B cell (primary cell): Measurements from ENCODE around the gene MINDY2. TPM values are rescaled to one million over a fixed set of nuclear protein-coding genes. Genes with fewer than 3 reads are reported as not detected.

ENCODE experiments used
- ATAC-seq: fragments of 200-7000 bp; cut with Tn5 transposase; one replicate; pipeline ENCODE4 v1.10.0; 2021; ENCODE audit warnings: low read depth, mild to moderate bottlenecking, moderate number of reproducible peaks, moderate library complexity
- CTCF ChIA-PET: fragments of 350-600 bp; sonication (Branson Sonifier 250); formaldehyde crosslinking; loops from one replicate; lab custom pipeline; 2021; ENCODE audit warnings: antibody characterized with exemption, inconsistent platforms; lab: Charles Lee
- POLR2A ChIA-PET: fragments of 350-600 bp; sonication (Branson Sonifier 250); formaldehyde crosslinking; loops from one replicate; lab custom pipeline; 2021; ENCODE audit warnings: antibody characterized with exemption; lab: Charles Lee
- DNase-seq: peaks from one replicate; pipeline ENCODE4 v3.0.0; 2013
- H2AFZ ChIP-seq: 2 replicates; pipeline ENCODE4 v1.6.1; 2012; ENCODE audit warnings: mild to moderate bottlenecking, low read depth, low read length; ENCODE audit not compliant: insufficient read depth, poor library complexity, severe bottlenecking
- H3K27ac ChIP-seq, 2 donors: 1 replicate in 1 of 2; 2 replicates in 1 of 2; pipeline ENCODE4 v1.5.1; 2012 to 2013; ENCODE audit warnings: low read length in 2 of 2, mild to moderate bottlenecking in 2 of 2, moderate library complexity in 1 of 2
- H3K27me3 ChIP-seq, 4 experiments: fragments of 200-600 bp in 1 of 4; sonication (generic) in 1 of 4; replicated peaks in 1 of 4; 1 replicate in 2 of 4; 2 replicates in 2 of 4; pipeline versions ENCODE4 v1.6.1 to v1.7.0; 2013 to 2016; ENCODE audit warnings: low read length in 3 of 4, mild to moderate bottlenecking in 2 of 4, mixed read lengths in 1 of 4, moderate library complexity in 1 of 4; ENCODE audit not compliant: insufficient read depth in 4 of 4, control insufficient read depth in 3 of 4; ENCODE audit errors: control extremely low read depth in 1 of 4
- H3K36me3 ChIP-seq, 2 experiments: replicated peaks in 1 of 2; 1 replicate in 1 of 2; 2 replicates in 1 of 2; pipeline versions ENCODE4 v1.6.1 to v1.7.1; 2013; ENCODE audit warnings: low read length in 1 of 2; ENCODE audit not compliant: insufficient read depth in 2 of 2, control insufficient read depth in 1 of 2; ENCODE audit errors: control extremely low read depth in 1 of 2, extremely low read depth in 1 of 2
- H3K4me1 ChIP-seq, 2 donors: fragments of 200-600 bp in 1 of 2; sonication (generic) in 1 of 2; 1 replicate in 1 of 2; 2 replicates in 1 of 2; pipeline versions ENCODE4 v1.5.1 to v1.6.1; 2013 to 2017; ENCODE audit warnings: low read length in 2 of 2; ENCODE audit not compliant: control insufficient read depth in 2 of 2, insufficient read depth in 2 of 2
- H3K4me2 ChIP-seq: replicated peaks from 2 replicates; pipeline ENCODE3; 2012; ENCODE audit warnings: mild to moderate bottlenecking, low read depth, low read length; ENCODE audit not compliant: poor library complexity, severe bottlenecking
- H3K4me3 ChIP-seq, 5 experiments: fragments of 200-600 bp in 1 of 5; sonication (generic) in 1 of 5; 1 replicate in 3 of 5; 2 replicates in 2 of 5; pipeline versions ENCODE4 v1.5.1 to v1.7.0; 2011 to 2016; ENCODE audit warnings: low read length in 4 of 5, mild to moderate bottlenecking in 4 of 5, low read depth in 2 of 5, control low read depth in 1 of 5, moderate library complexity in 1 of 5; ENCODE audit not compliant: insufficient read depth in 1 of 5; ENCODE audit errors: control extremely low read depth in 1 of 5, extremely low read depth in 1 of 5
- H3K79me2 ChIP-seq: fragments of 200-600 bp; sonication (generic); one replicate; pipeline ENCODE4 v1.6.0; 2016; ENCODE audit warnings: low read length; ENCODE audit not compliant: control insufficient read depth, insufficient read depth
- H3K9ac ChIP-seq: fragments of 200-600 bp; sonication (generic); 2 replicates; pipeline ENCODE4 v1.6.1; 2017; ENCODE audit warnings: mild to moderate bottlenecking, low read length, moderate library complexity
- H3K9me3 ChIP-seq, 3 donors: one replicate each; pipeline versions ENCODE4 v1.6.1 to v1.7.1; 2013; ENCODE audit warnings: low read length in 2 of 3; ENCODE audit not compliant: control insufficient read depth in 2 of 3, insufficient read depth in 1 of 3; ENCODE audit errors: control extremely low read depth in 1 of 3
- H4K20me1 ChIP-seq: 2 replicates; pipeline ENCODE4 v1.6.0; 2012; ENCODE audit warnings: mild to moderate bottlenecking, low read length; ENCODE audit not compliant: insufficient read depth, control insufficient read depth, poor library complexity, severe bottlenecking
- H3K27ac Mint-ChIP-seq: one replicate; pipeline ENCODE4 v1.8.0; 2021; ENCODE audit warnings: mixed read lengths
- H3K27me3 Mint-ChIP-seq: one replicate; pipeline ENCODE4 v1.8.0; 2021; ENCODE audit warnings: mixed read lengths
- H3K4me1 Mint-ChIP-seq: one replicate; pipeline ENCODE4 v1.8.0; 2021; ENCODE audit warnings: mixed read lengths
- H3K4me3 Mint-ChIP-seq: one replicate; pipeline ENCODE4 v1.8.0; 2021; ENCODE audit warnings: mixed read lengths
- H3K9me3 Mint-ChIP-seq: one replicate; pipeline ENCODE4 v1.8.0; 2022; ENCODE audit warnings: mixed read lengths; ENCODE audit not compliant: insufficient read depth
- CTCF ChIP-seq: fragments of 200-600 bp; IDR thresholded peaks from one replicate; pipeline ENCODE4 v1.8.0; 2022; ENCODE audit warnings: antibody characterized with exemption, mild to moderate bottlenecking
- EZH2 ChIP-seq: IDR thresholded peaks from 2 replicates; pipeline ENCODE4 v1.6.1; 2012; ENCODE audit warnings: borderline replicate concordance, low read depth, mild to moderate bottlenecking, moderate library complexity, low read length; ENCODE audit not compliant: insufficient read depth, poor library complexity, severe bottlenecking
- WGBS: methylation state at CpG from one replicate; pipeline ENCODE4 v1.1.5; 2013; ENCODE audit warnings: missing lambda C conversion rate; ENCODE audit not compliant: insufficient coverage; 5-methylcytosine and 5-hydroxymethylcytosine counted together
- intact Hi-C: fragments of 100-400 bp; cut with micrococcal nuclease; formaldehyde crosslinking; loops from one replicate; pipeline ENCODE4 v1.10.0; 2022
- polyA plus RNA-seq: library from polyadenylated mRNA; depleted of rRNA; stranded (reverse); fragments of >200 nt; gene quantifications from 2 replicates; pipeline ENCODE4 v1.2.3, GENCODE V29; 2012
- total RNA-seq, 2 donors: library from RNA; stranded (reverse); fragments of 120-200 nt in 1 of 2; gene quantifications; 1 replicate in 1 of 2; 2 replicates in 1 of 2; pipeline versions ENCODE4 v1.2.3 to v1.2.4, GENCODE V29; 2013 to 2022

Gene MINDY2
- total and polyA plus RNA-seq, 2 donors (not counting 1 experiment from before 2014, with no cell fraction given): 2.3 to 16.6 TPM

- no peak overlapping the region for H3K4me3 ChIP-seq
- no peaks in the 10 kb centered on the region for H3K27me3 Mint-ChIP-seq
- no peak overlapping the region for H3K27ac ChIP-seq
- H3K9me3 Mint-ChIP-seq: no peaks in the 10 kb centered on the region
- H3K4me1 ChIP-seq: peaks cover 0 to 5% of the 10 kb centered on the region in 2 donors
- intact Hi-C loops: no loop called here
- no peak for DNase-seq
- TF ChIP-seq EZH2: no peak
- peak; percentile 34 for TF ChIP-seq CTCF
- H3K4me1 Mint-ChIP-seq: peaks cover 18% of the 10 kb centered on the region
- no peak overlapping the region for H2AFZ ChIP-seq
- H3K4me2 ChIP-seq: no peak overlapping the region
- no peak overlapping the region for H3K4me3 Mint-ChIP-seq
- no peaks in the 10 kb centered on the region for H4K20me1 ChIP-seq
- H3K27ac Mint-ChIP-seq: no peak overlapping the region
- ChIA-PET POLR2A (no interaction called here), CTCF (interaction anchor here (0.6 to 0.8 kb wide), 2 partner anchors 62 to 689 kb away, joined by 3 read pairs; no protein-coding TSS in a partner anchor)
- peaks cover 2 to 3% of the 10 kb centered on the region in 2 experiments for H3K36me3 ChIP-seq
- H3K79me2 ChIP-seq: no peaks in the 10 kb centered on the region
- ATAC-seq: no peak
- WGBS: 100% methylated on average over 1 of the region's 1 CpG
- no peaks in the 10 kb centered on the region for H3K9me3 ChIP-seq
- H3K9ac ChIP-seq: no peak overlapping the region
- no peaks in the 10 kb centered on the region for H3K27me3 ChIP-seq
These were observed 68.4 kb downstream of the MINDY2 start for GRCh38 chr15:58839485-58839884.

GRCh38 chr15:58840048-58840447 lies 68.9 kb downstream of the MINDY2 start:
- Histone ChIP-seq H4K20me1 (no peaks in the 10 kb centered on the region), H3K4me3 (no peak overlapping the region), H3K4me1 (peaks cover 0 to 5% of the 10 kb centered on the region in 2 donors), H3K9ac (no peak overlapping the region), H3K79me2 (no peaks in the 10 kb centered on the region), H3K27ac (no peak overlapping the region), H3K4me2 (no peak overlapping the region), H3K36me3 (peaks cover 2 to 3% of the 10 kb centered on the region in 2 experiments), H3K27me3 (no peaks in the 10 kb centered on the region), H2AFZ (no peak overlapping the region), H3K9me3 (no peaks in the 10 kb centered on the region)
- Mint-ChIP-seq H3K4me1 (peaks cover 18% of the 10 kb centered on the region), H3K9me3 (no peaks in the 10 kb centered on the region), H3K27me3 (no peaks in the 10 kb centered on the region), H3K27ac (no peak overlapping the region), H3K4me3 (no peak overlapping the region)
- WGBS: 93% methylated on average over 3 of the region's 8 CpGs
- no peak for TF ChIP-seq CTCF
- TF ChIP-seq EZH2: no peak
- ChIA-PET POLR2A (no interaction called here), CTCF (interaction anchor here (0.8 kb wide), 1 partner anchor 689 kb away, joined by 3 read pairs; no protein-coding TSS in a partner anchor)
- ATAC-seq (no peak), DNase-seq (no peak)
- intact Hi-C loops: no loop called here
